ENCODE results near the gene FOXP1.

GRCh38 chr3:71541313-71541712 is 42.2 kb downstream of the FOXP1 start:
- TF ChIP-seq CTCF (IDR thresholded peaks at IDR 0.05) (no peak), POLR2A (IDR thresholded peaks at IDR 0.05) (no peak)

Measured in breast epithelium (tissue), 3 donors.